ENCODE data around the gene CCDC198. TPM values are rescaled to one million over a fixed set of nuclear protein-coding genes. Genes with fewer than 3 reads are reported as not detected.

The CCDC198 gene
- total and polyA plus RNA-seq, 9 of the 15 experiments (the other 6 are each of a cell fraction or from before 2014, with no cell fraction given) = not detected

DNA sequence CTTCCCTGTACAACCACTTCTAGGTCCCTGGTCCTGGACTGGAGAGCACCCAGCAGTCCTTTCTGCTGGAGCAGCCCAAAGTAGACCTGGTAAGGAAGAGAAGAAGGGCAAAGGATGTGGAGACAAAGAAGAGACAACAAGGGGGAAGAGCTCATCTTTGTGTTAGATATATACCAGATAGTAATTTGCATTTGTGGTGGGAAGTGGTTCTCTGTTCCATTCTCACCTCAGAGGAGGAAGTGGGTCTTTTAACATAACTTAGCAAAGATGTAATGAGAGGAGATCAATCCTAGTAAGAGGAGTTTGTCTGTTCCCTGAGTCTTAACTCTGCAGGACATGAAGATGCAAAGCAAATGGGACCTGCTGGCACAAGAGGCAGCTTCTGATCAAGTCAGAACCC is 8.0 kb downstream of the CCDC198 start (continued):
- TF ChIP-seq KLF16 (IDR thresholded peaks at IDR 0.05) = no peak
- no peak for TF ChIP-seq EP400 (IDR thresholded peaks at IDR 0.05)
- no peak for TF ChIP-seq ARNT (IDR thresholded peaks at IDR 0.05)

DNA sequence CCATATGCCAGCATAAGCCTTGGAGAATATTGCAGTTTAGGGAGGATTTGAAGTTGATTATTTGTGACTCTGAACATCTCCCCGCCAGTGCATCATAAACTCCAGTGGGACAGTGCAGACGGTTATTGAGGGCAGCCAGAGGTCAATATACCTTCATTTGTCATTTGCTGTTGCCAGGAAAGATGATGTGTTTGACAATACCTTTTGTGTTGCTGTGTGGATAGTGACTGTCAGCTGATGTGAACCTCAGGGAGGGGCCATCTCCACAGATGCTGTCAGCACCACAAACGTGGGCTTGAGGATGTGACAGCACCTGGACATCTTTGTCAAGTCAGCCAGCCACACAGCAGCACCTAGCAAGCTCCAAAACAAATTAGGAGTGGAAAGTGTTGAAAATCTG is 11.5 kb downstream of the CCDC198 start:
- intact Hi-C loops (cut with micrococcal nuclease) = no loop called here
- Histone ChIP-seq H3K9ac (ENCODE audit: insufficient read depth in 1 of 2, low read depth in 2 of 2, low read length in 2 of 2) (no peak overlapping the region), H2AFZ (ENCODE audit: low read depth, low read length) (no peak overlapping the region), H3K4me1 (replicated peaks in 1 of 2; ENCODE audit: control insufficient read depth in 2 of 2, insufficient read depth in 2 of 2, low read length in 2 of 2) (no peaks in the 10 kb centered on the region), H3K79me2 (ENCODE audit: control insufficient read depth, insufficient read depth, low read length) (no peaks in the 10 kb centered on the region), H3K4me3 (no peak overlapping the region), H3K9me3 (replicated peaks; ENCODE audit: control insufficient read depth, insufficient read depth, low read depth, low read length) (no peaks in the 10 kb centered on the region), H4K20me1 (replicated peaks; ENCODE audit: control insufficient read depth, insufficient read depth, low read length) (no peaks in the 10 kb centered on the region), H3K36me3 (ENCODE audit: control insufficient read depth, insufficient read depth, low read length) (no peaks in the 10 kb centered on the region), H3K9me1 (ENCODE audit: control insufficient read depth, insufficient read depth, low read length) (no peaks in the 10 kb centered on the region), H3K4me2 (ENCODE audit: insufficient read depth, low read length) (no peak overlapping the region), H3K27me3 (ENCODE audit: control insufficient read depth in 2 of 2, insufficient read depth in 2 of 2, low read length in 2 of 2) (no peaks in the 10 kb centered on the region), H3K27ac (ENCODE audit: extremely low read depth, low read depth, low read length) (no peak overlapping the region)
- POLR2A ChIA-PET = no interaction called here
- CTCF ChIA-PET (ENCODE audit: low intra/inter-chr PET ratio) = no interaction called here
- ATAC-seq (no peak), FAIRE-seq (no peak), DNase-seq (ENCODE audit: extremely low read depth in 1 of 4, low spot score in 3 of 4) (no peak)
- no TSS peak for BruUV-seq (replicated peaks)
- in situ Hi-C loops (cut with MboI) = loop anchor here (10.0 kb wide), 1 partner anchor 603 kb away; no protein-coding TSS in a partner anchor
- WGBS (ENCODE audit: insufficient coverage, low coverage, missing lambda C conversion rate) = 0% methylated on average over 3 of the region's 3 CpGs
- no peak for TF ChIP-seq MTF1 (CRISPR knock-in tag; IDR thresholded peaks at IDR 0.05; ENCODE audit: borderline replicate concordance)
- TF ChIP-seq EP300 (IDR thresholded peaks at IDR 0.05; ENCODE audit: low read length) = no peak
- TF ChIP-seq, protein P1, sequence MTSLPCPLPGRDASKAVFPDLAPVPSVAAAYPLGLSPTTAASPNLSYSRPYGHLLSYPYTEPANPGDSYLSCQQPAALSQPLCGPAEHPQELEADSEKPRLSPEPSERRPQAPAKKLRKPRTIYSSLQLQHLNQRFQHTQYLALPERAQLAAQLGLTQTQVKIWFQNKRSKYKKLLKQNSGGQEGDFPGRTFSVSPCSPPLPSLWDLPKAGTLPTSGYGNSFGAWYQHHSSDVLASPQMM (CRISPR knock-in tag; IDR thresholded peaks at IDR 0.05) = no peak
- TF ChIP-seq ID3 (CRISPR knock-in tag; IDR thresholded peaks at IDR 0.05) = no peak
- no peak for TF ChIP-seq ID3 (tag; IDR thresholded peaks at IDR 0.05)
- TF ChIP-seq KAT8 (IDR thresholded peaks at IDR 0.05; ENCODE audit: low read depth) = no peak
- no peak for TF ChIP-seq MEF2A (IDR thresholded peaks at IDR 0.05; ENCODE audit: control insufficient read depth, low read depth, low read length)
- TF ChIP-seq, protein P2, sequence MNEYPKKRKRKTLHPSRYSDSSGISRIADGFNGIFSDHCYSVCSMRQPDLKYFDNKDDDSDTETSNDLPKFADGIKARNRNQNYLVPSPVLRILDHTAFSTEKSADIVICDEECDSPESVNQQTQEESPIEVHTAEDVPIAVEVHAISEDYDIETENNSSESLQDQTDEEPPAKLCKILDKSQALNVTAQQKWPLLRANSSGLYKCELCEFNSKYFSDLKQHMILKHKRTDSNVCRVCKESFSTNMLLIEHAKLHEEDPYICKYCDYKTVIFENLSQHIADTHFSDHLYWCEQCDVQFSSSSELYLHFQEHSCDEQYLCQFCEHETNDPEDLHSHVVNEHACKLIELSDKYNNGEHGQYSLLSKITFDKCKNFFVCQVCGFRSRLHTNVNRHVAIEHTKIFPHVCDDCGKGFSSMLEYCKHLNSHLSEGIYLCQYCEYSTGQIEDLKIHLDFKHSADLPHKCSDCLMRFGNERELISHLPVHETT (CRISPR knock-in tag; conservative IDR thresholded peaks at IDR 0.05 in 1 of 2, IDR thresholded peaks at IDR 0.05 in 1 of 2) = no peak
- TF ChIP-seq XRCC5 (IDR thresholded peaks at IDR 0.05; ENCODE audit: low read depth, low read length) = no peak
- no peak for TF ChIP-seq ZFP1 (CRISPR knock-in tag; IDR thresholded peaks at IDR 0.05)
- no peak for TF ChIP-seq FOXK1 (CRISPR knock-in tag; IDR thresholded peaks at IDR 0.05; ENCODE audit: borderline replicate concordance)
- TF ChIP-seq DNMT1 (IDR thresholded peaks at IDR 0.05) = no peak
- no peak for TF ChIP-seq CBX1 (IDR thresholded peaks at IDR 0.05; ENCODE audit: low read depth)
- TF ChIP-seq, protein P3, sequence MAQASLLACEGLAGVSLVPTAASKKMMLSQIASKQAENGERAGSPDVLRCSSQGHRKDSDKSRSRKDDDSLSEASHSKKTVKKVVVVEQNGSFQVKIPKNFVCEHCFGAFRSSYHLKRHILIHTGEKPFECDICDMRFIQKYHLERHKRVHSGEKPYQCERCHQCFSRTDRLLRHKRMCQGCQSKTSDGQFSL (CRISPR knock-in tag; IDR thresholded peaks at IDR 0.05) = no peak
- TF ChIP-seq, protein P3 (tag; IDR thresholded peaks at IDR 0.05) = no peak
- TF ChIP-seq POLR3A (IDR thresholded peaks at IDR 0.05; ENCODE audit: borderline replicate concordance, extremely low read depth, insufficient read depth, insufficient read length) = no peak

Measured in K562 (cell line).